K562 (cell line): Measurements from ENCODE around the gene ZNF689. TPM values are rescaled to one million over a fixed set of nuclear protein-coding genes. Genes with fewer than 3 reads are reported as not detected.

Source experiments
- AFF4 ChIP-seq: sonication (generic); formaldehyde crosslinking; IDR thresholded peaks from 2 replicates; pipeline ENCODE4 v1.8.0; 2023; ENCODE audit warnings: mild to moderate bottlenecking, missing genetic modification reagents
- CHAMP1 ChIP-seq: fragments of 450-650 bp; IDR thresholded peaks from 2 replicates; pipeline ENCODE4 v1.6.1; 2016; ENCODE audit warnings: mild to moderate bottlenecking
- CREB3 ChIP-seq: fragments of 450-650 bp; conservative IDR thresholded peaks from 2 replicates; pipeline ENCODE4 v1.6.1; 2016; ENCODE audit warnings: missing genetic modification characterization, low read depth, mild to moderate bottlenecking, missing compliant biosample characterization, moderate library complexity
- DMBX1 ChIP-seq: fragments of 250-450 bp; sonication (Bioruptor Pico); IDR thresholded peaks from 2 replicates; pipeline ENCODE4 v1.8.0; 2022; ENCODE audit warnings: inconsistent platforms, mild to moderate bottlenecking, moderate library complexity, borderline replicate concordance
- GATAD2B ChIP-seq: fragments of 450-650 bp; IDR thresholded peaks from 2 replicates; pipeline ENCODE4 v1.6.1; 2017; ENCODE audit warnings: mild to moderate bottlenecking, borderline replicate concordance
- JUNB ChIP-seq: fragments of 450-650 bp; formaldehyde crosslinking; conservative IDR thresholded peaks from 2 replicates; pipeline ENCODE4 v1.4.0; 2020; ENCODE audit warnings: mild to moderate bottlenecking
- LARP7 ChIP-seq: fragments of 450-650 bp; IDR thresholded peaks from 2 replicates; pipeline ENCODE4 v1.6.1; 2016
- MAFK ChIP-seq: IDR thresholded peaks from 2 replicates; pipeline ENCODE4 v1.6.1; 2011; ENCODE audit warnings: low read length, improper control_type of control experiment
- MLX ChIP-seq, 2 experiments: fragments of 450-650 bp in 1 of 2; sonication (generic) in 1 of 2; formaldehyde crosslinking; conservative IDR thresholded peaks; 2 replicates each; pipeline versions ENCODE4 v1.4.0 to v1.8.1; 2020 to 2022; ENCODE audit warnings: mild to moderate bottlenecking in 1 of 2, missing genetic modification reagents in 1 of 2
- PHB ChIP-seq: fragments of 250-450 bp; sonication (Bioruptor Pico); IDR thresholded peaks from 2 replicates; pipeline ENCODE4 v1.5.0; 2021
- RFX7 ChIP-seq: fragments of 250-450 bp; sonication (Bioruptor Pico); IDR thresholded peaks from 2 replicates; pipeline ENCODE4 v1.5.1; 2021; ENCODE audit warnings: mild to moderate bottlenecking
- RNF2 ChIP-seq: sonication (generic); IDR thresholded peaks from 2 replicates; pipeline ENCODE4 v1.6.1; 2016
- SAP30 ChIP-seq: fragments of 200-600 bp; sonication (generic); IDR thresholded peaks from 2 replicates; pipeline ENCODE4 v1.6.1; 2012; ENCODE audit warnings: borderline replicate concordance, low read depth, mild to moderate bottlenecking, moderate library complexity, low read length, control low read depth, inconsistent platforms; ENCODE audit not compliant: insufficient read depth, poor library complexity, severe bottlenecking
- SMC3 ChIP-seq: conservative IDR thresholded peaks from 2 replicates; pipeline ENCODE4 v1.6.1; 2011; ENCODE audit warnings: low read depth, low read length, improper control_type of control experiment; ENCODE audit not compliant: insufficient read depth
- STAG1 ChIP-seq: sonication (generic); formaldehyde crosslinking; IDR thresholded peaks from 2 replicates; pipeline ENCODE4 v1.5.0; 2020; ENCODE audit warnings: missing genetic modification reagents, borderline replicate concordance
- TFAM ChIP-seq: fragments of 250-450 bp; sonication (Bioruptor Pico); conservative IDR thresholded peaks from 2 replicates; pipeline ENCODE4 v1.5.0; 2021; ENCODE audit warnings: mild to moderate bottlenecking, moderate library complexity
- ZNF124 ChIP-seq: sonication (generic); formaldehyde crosslinking; IDR thresholded peaks from 2 replicates; pipeline ENCODE4 v1.8.1; 2022; ENCODE audit warnings: missing genetic modification reagents
- ZNF143 ChIP-seq: sonication (generic); formaldehyde crosslinking; IDR thresholded peaks from 2 replicates; pipeline ENCODE4 v1.9.0; 2022; ENCODE audit warnings: mild to moderate bottlenecking, missing genetic modification reagents
- ZNF311 ChIP-seq: fragments of 250-450 bp; sonication (Bioruptor Pico); IDR thresholded peaks from 2 replicates; pipeline ENCODE4 v1.4.0; 2020; ENCODE audit warnings: mild to moderate bottlenecking, moderate library complexity
- ZNF644 ChIP-seq: fragments of 200-800 bp; sonication (Bioruptor generic); IDR thresholded peaks from 2 replicates; pipeline ENCODE4 v1.6.1; 2016; ENCODE audit warnings: low read depth, missing genetic modification characterization, missing compliant biosample characterization
- ZNF764 ChIP-seq: fragments of 250-450 bp; sonication (Bioruptor Pico); IDR thresholded peaks from 2 replicates; pipeline ENCODE4 v1.4.0; 2020; ENCODE audit warnings: low read depth, mild to moderate bottlenecking, moderate library complexity
- polyA plus RNA-seq, 8 experiments: library from polyadenylated mRNA; depleted of rRNA in 4 of 8; stranded (reverse) in 5 of 8; unstranded in 3 of 8; fragments of >200 nt; fragmentation: Nextera tagmentation in 2 of 8; fragmentation: Illumina TruSeq in 1 of 8; extraction: Ambion mirVana in 2 of 8; extraction: Trizol in 1 of 8; gene quantifications; 2 replicates each; pipeline versions ENCODE4 v1.2.1 to v1.2.3, GENCODE V29; 2011 to 2014; ENCODE audit warnings: inconsistent platforms in 1 of 8, missing spikeins in 1 of 8
- total RNA-seq, 7 experiments: library from RNA; depleted of rRNA in 6 of 7; stranded (reverse); fragments of >200 nt in 6 of 7; fragmentation: Illumina TruSeq in 2 of 7; extraction: Trizol in 2 of 7; gene quantifications; 2 replicates each; pipeline versions ENCODE4 v1.2.1 to v1.2.3, GENCODE V29; 2011 to 2021; ENCODE audit warnings: low replicate concordance in 1 of 7

Gene ZNF689
- total and polyA plus RNA-seq, 9 of the 15 experiments (the other 6 are each of a cell fraction or from before 2014, with no cell fraction given) = 5.4 to 15.4 (median 10.8) TPM

- TF ChIP-seq GATAD2B (no peak), ZNF311 (no peak), RNF2 (0 out of 2 replicates have a peak, but pooled peaks have one; percentile 2), RFX7 (CRISPR knock-in tag) (no peak), DMBX1 (CRISPR knock-in tag) (no peak), SAP30 (peak; percentile 7), MLX (CRISPR knock-in tag; conservative IDR thresholded peaks at IDR 0.05) (no peak), JUNB (CRISPR knock-in tag) (no peak), ZNF644 (tag) (no peak), AFF4 (CRISPR knock-in tag) (no peak; the same call in none of the 2 replicates), ZNF764 (CRISPR knock-in tag) (0 out of 2 replicates have a peak, but pooled peaks have one; percentile 68), CHAMP1 (0 out of 2 replicates have a peak, but pooled peaks have one; percentile 44), STAG1 (CRISPR knock-in tag) (0 out of 2 replicates have a peak, but pooled peaks have one; percentile 25), MAFK (no peak), SMC3 (no peak), CREB3 (tag) (no peak), ZNF143 (CRISPR knock-in tag) (0 out of 2 replicates have a peak, but pooled peaks have one; percentile 39), TFAM (CRISPR knock-in tag) (no peak), PHB (no peak), ZNF124 (CRISPR knock-in tag) (no peak), LARP7 (peak; percentile 74; the same call in 1 of the 2 replicates)
These were observed 51.3 kb downstream of the ZNF689 start (continued) for GRCh38 chr16:30558789-30559377.
